IPS-18a (cell line): ENCODE data around the gene TXNDC17.
"Not testable (repeated sequence)": the region's sequence is repeated elsewhere in the genome, so short reads cannot be mapped to it uniquely, and the experiment has no call there.

Source experiments
- H3K27ac ChIP-seq: one replicate; pipeline ENCODE4 v1.5.1; 2013; ENCODE audit warnings: low read length
- H3K27me3 ChIP-seq: one replicate; pipeline ENCODE4 v1.6.1; 2013; ENCODE audit warnings: mild to moderate bottlenecking, low read length; ENCODE audit not compliant: control insufficient read depth, insufficient read depth
- H3K36me3 ChIP-seq: one replicate; pipeline ENCODE4 v1.6.1; 2013; ENCODE audit warnings: low read depth, low read length; ENCODE audit not compliant: control insufficient read depth
- H3K4me1 ChIP-seq: one replicate; pipeline ENCODE4 v1.6.1; 2013; ENCODE audit warnings: low read depth, low read length; ENCODE audit not compliant: control insufficient read depth
- H3K4me3 ChIP-seq: one replicate; pipeline ENCODE4 v1.5.1; 2013; ENCODE audit warnings: low read length
- H3K9ac ChIP-seq: one replicate; pipeline ENCODE4 v1.6.1; 2013; ENCODE audit warnings: mild to moderate bottlenecking, low read length, moderate library complexity
- H3K9me3 ChIP-seq: one replicate; pipeline ENCODE4 v1.6.1; 2013; ENCODE audit warnings: low read depth, low read length; ENCODE audit not compliant: control insufficient read depth

TXNDC17 gene

GRCh38 chr17:6688944-6689343 lies 48.1 kb downstream of the TXNDC17 start:
- H3K4me3 ChIP-seq, result no peak overlapping the region
- H3K9ac ChIP-seq, result no peak overlapping the region
- H3K27ac ChIP-seq, result no peak overlapping the region
- no peaks in the 10 kb centered on the region for H3K4me1 ChIP-seq
- H3K9me3 ChIP-seq, result no peaks in the 10 kb centered on the region
- no peaks in the 10 kb centered on the region for H3K27me3 ChIP-seq
- H3K36me3 ChIP-seq, result no peaks in the 10 kb centered on the region

- H3K9me3 ChIP-seq, result no peaks in the 10 kb centered on the region
- H3K4me3 ChIP-seq, result no peak overlapping the region
- H3K27ac ChIP-seq, result no peak overlapping the region
- H3K36me3 ChIP-seq, result no peaks in the 10 kb centered on the region
- H3K4me1 ChIP-seq, result no peaks in the 10 kb centered on the region
- no peaks in the 10 kb centered on the region for H3K27me3 ChIP-seq
- no peak overlapping the region for H3K9ac ChIP-seq
Observed at GRCh38 chr17:6690641-6691040, 49.8 kb downstream of the TXNDC17 start.

GRCh38 chr17:6691546-6691945 lies 50.7 kb downstream of the TXNDC17 start:
- Histone ChIP-seq H3K9me3 (no peaks in the 10 kb centered on the region), H3K27ac (no peak overlapping the region), H3K4me3 (no peak overlapping the region), H3K4me1 (no peaks in the 10 kb centered on the region), H3K9ac (no peak overlapping the region), H3K27me3 (no peaks in the 10 kb centered on the region), H3K36me3 (no peaks in the 10 kb centered on the region)

- H3K4me3 ChIP-seq, H3K4me1 ChIP-seq, H3K27ac ChIP-seq, H3K27me3 ChIP-seq, H3K9ac ChIP-seq, H3K9me3 ChIP-seq, H3K36me3 ChIP-seq: not testable (repeated sequence)
Observed at GRCh38 chr17:6691958-6692357, 51.1 kb downstream of the TXNDC17 start.
